HepG2 (cell line): ENCODE measurements around the gene ACTN1. TPM values are rescaled to one million over a fixed set of nuclear protein-coding genes. Genes with fewer than 3 reads are reported as not detected.

Source experiments
- ATAC-seq: fragments of 200-7000 bp; cut with Tn5 transposase; 3 replicates; pipeline ENCODE4 v1.9.1; 2020; ENCODE audit warnings: mild to moderate bottlenecking, moderate library complexity
- BruUV-seq: library from RNA; stranded (reverse); fragments of 400-500 nt; replicated peaks from 2 replicates; lab custom pipeline; 2021; lab: Mats Ljungman, UMichigan
- CTCF ChIA-PET: fragments of 300-600 bp; formaldehyde crosslinking; extraction: SDS; loops from one replicate; lab custom pipeline; 2021; ENCODE audit warnings: low total read pairs, inconsistent platforms, low intra/inter-chr PET ratio; lab: Yijun Ruan, JAX
- POLR2A ChIA-PET: fragments of 350-600 bp; sonication (Branson Sonifier 250); formaldehyde crosslinking; loops from one replicate; lab custom pipeline; 2020; ENCODE audit warnings: antibody characterized with exemption, inconsistent platforms; lab: Yijun Ruan, JAX
- DNase-seq: peaks from one replicate; pipeline ENCODE4 v3.0.0-alpha.2; 2015; ENCODE audit warnings: low spot score
- FAIRE-seq: peaks from 3 replicates; lab custom pipeline; 2011; peaks lifted over from hg19 to GRCh38; lab: Jason Lieb, UNC
- H2AFZ ChIP-seq: one replicate; pipeline ENCODE4 v1.6.1; 2011; ENCODE audit warnings: low read length, inconsistent platforms
- H3K27ac ChIP-seq: fragments of 300-600 bp; 3 replicates; pipeline ENCODE4 v1.8.0; 2011; ENCODE audit warnings: mixed run types, mild to moderate bottlenecking, mixed read lengths, low read length, inconsistent platforms; ENCODE audit not compliant: insufficient read depth; ENCODE audit errors: extremely low read length
- H3K27me3 ChIP-seq, 2 experiments: fragments of 200-600 bp in 1 of 2; 2 replicates in 1 of 2; 3 replicates in 1 of 2; pipeline versions ENCODE4 v1.6.0 to v1.8.0; 2011; ENCODE audit warnings: low read length in 2 of 2, mild to moderate bottlenecking in 2 of 2, moderate library complexity in 2 of 2, inconsistent platforms in 1 of 2; ENCODE audit not compliant: insufficient read depth in 2 of 2, control insufficient read depth in 1 of 2
- H3K36me3 ChIP-seq, 2 experiments: fragments of 200-600 bp in 1 of 2; replicated peaks in 1 of 2; 2 replicates in 1 of 2; 3 replicates in 1 of 2; pipeline versions ENCODE4 v1.5.1 to v1.8.0; 2011; ENCODE audit warnings: low read length in 2 of 2, inconsistent platforms in 1 of 2; ENCODE audit not compliant: insufficient read depth in 2 of 2, control insufficient read depth in 1 of 2
- H3K4me1 ChIP-seq: 2 replicates; pipeline ENCODE4 v1.5.1; 2012; ENCODE audit warnings: low read length, inconsistent platforms; ENCODE audit not compliant: insufficient read depth
- H3K4me2 ChIP-seq: 2 replicates; pipeline ENCODE4 v1.6.0; 2011; ENCODE audit warnings: low read depth, low read length, inconsistent platforms
- H3K4me3 ChIP-seq, 3 experiments: fragments of 200-600 bp in 1 of 3; sonication (generic), shearing (Covaris generic) in 1 of 3; replicated peaks in 1 of 3; 2 replicates each; pipeline ENCODE4 v1.5.1; 2011 to 2016; ENCODE audit warnings: low read length in 3 of 3, inconsistent platforms in 2 of 3, low read depth in 2 of 3, mild to moderate bottlenecking in 2 of 3, control low read depth in 1 of 3, mixed read lengths in 1 of 3; ENCODE audit not compliant: insufficient read depth in 1 of 3
- H3K79me2 ChIP-seq: one replicate; pipeline ENCODE4 v1.6.1; 2011; ENCODE audit warnings: low read length, inconsistent platforms; ENCODE audit not compliant: insufficient read depth
- H3K9ac ChIP-seq: 2 replicates; pipeline ENCODE4 v1.6.0; 2011; ENCODE audit warnings: mild to moderate bottlenecking, low read depth, low read length, inconsistent platforms; ENCODE audit not compliant: insufficient read depth
- H3K9me3 ChIP-seq: 2 replicates; pipeline ENCODE4 v1.5.1; 2012; ENCODE audit warnings: mild to moderate bottlenecking, low read length
- H4K20me1 ChIP-seq: 2 replicates; pipeline ENCODE4 v1.6.0; 2011; ENCODE audit warnings: inconsistent platforms, mild to moderate bottlenecking, low read length, moderate library complexity; ENCODE audit not compliant: insufficient read depth
- ARHGAP35 ChIP-seq: sonication (generic); formaldehyde crosslinking; IDR thresholded peaks from 2 replicates; pipeline ENCODE4 v1.9.0; 2022; ENCODE audit warnings: mild to moderate bottlenecking, inconsistent platforms, moderate library complexity, missing genetic modification reagents, borderline replicate concordance
- BRD4 ChIP-seq: sonication (generic); formaldehyde crosslinking; IDR thresholded peaks from 2 replicates; pipeline ENCODE4 v1.4.0; 2020; ENCODE audit warnings: missing genetic modification reagents
- HCFC1 ChIP-seq: fragments of 150-350 bp; IDR thresholded peaks from 2 replicates; pipeline ENCODE4 v1.6.1; 2014; ENCODE audit warnings: low read depth, low read length
- JDP2 ChIP-seq: sonication (generic); formaldehyde crosslinking; IDR thresholded peaks from 2 replicates; pipeline ENCODE4 v1.8.1; 2022; ENCODE audit warnings: missing genetic modification reagents, borderline replicate concordance
- PCBP1 ChIP-seq: fragments of 200-400 bp; formaldehyde crosslinking; IDR thresholded peaks from 2 replicates; pipeline ENCODE4 v1.6.1; 2017; ENCODE audit warnings: mild to moderate bottlenecking, low read depth, low read length, borderline replicate concordance
- POGZ ChIP-seq: sonication (generic); formaldehyde crosslinking; IDR thresholded peaks from 2 replicates; pipeline ENCODE4 v1.4.0; 2020; ENCODE audit warnings: mild to moderate bottlenecking, missing genetic modification reagents
- THYN1 ChIP-seq: sonication (generic); formaldehyde crosslinking; IDR thresholded peaks from 2 replicates; pipeline ENCODE4 v1.8.1; 2023; ENCODE audit warnings: low read depth, mild to moderate bottlenecking, moderate library complexity, missing genetic modification reagents, borderline replicate concordance
- ZFP62 ChIP-seq: sonication (generic); formaldehyde crosslinking; IDR thresholded peaks from 2 replicates; pipeline ENCODE4 v1.4.0; 2020; ENCODE audit warnings: missing genetic modification reagents
- ZNF234 ChIP-seq: sonication (generic); formaldehyde crosslinking; conservative IDR thresholded peaks from 2 replicates; pipeline ENCODE4 v1.5.1; 2020; ENCODE audit warnings: mild to moderate bottlenecking, missing genetic modification reagents
- WGBS: methylation state at CpG from one replicate; pipeline ENCODE4 v1.1.6; 2017; ENCODE audit warnings: low lambda C conversion rate; 5-methylcytosine and 5-hydroxymethylcytosine counted together
- in situ Hi-C: cut with HindIII; loops from 2 replicates; pipeline ENCODE4 v1.10.0; 2017; ENCODE audit warnings: low pct_unique_long_range_greater_than_20kb; ENCODE audit not compliant: extremely low pct_ligation_motif_present
- intact Hi-C: fragments of 100-400 bp; cut with micrococcal nuclease; formaldehyde crosslinking; loops from one replicate; pipeline ENCODE4 v1.10.0; 2022; ENCODE audit not compliant: unreplicated experiment
- polyA plus RNA-seq, 8 experiments: library from polyadenylated mRNA; depleted of rRNA in 3 of 8; stranded (reverse) in 7 of 8; unstranded in 1 of 8; fragments of >200 nt; fragmentation: Illumina TruSeq in 4 of 8; extraction: Trizol in 4 of 8; gene quantifications; 2 replicates each; pipeline versions ENCODE4 v1.2.1 to v1.2.3, GENCODE V29; 2011 to 2016; ENCODE audit warnings: low read depth in 4 of 8, missing spikeins in 1 of 8, mixed read lengths in 1 of 8; ENCODE audit not compliant: insufficient read depth in 1 of 8
- total RNA-seq, 5 experiments: library from RNA; depleted of rRNA; stranded (reverse); fragments of >200 nt; fragmentation: Illumina TruSeq; extraction: Trizol; gene quantifications; 2 replicates each; pipeline ENCODE4 v1.2.3, GENCODE V29; 2016; ENCODE audit warnings: low read depth in 1 of 5
- TF ChIP-seq, protein P1 (sequence below): sonication (generic); formaldehyde crosslinking; IDR thresholded peaks from 2 replicates; pipeline ENCODE4 v1.8.0; 2022; ENCODE audit warnings: missing genetic modification reagents, mild to moderate bottlenecking, borderline replicate concordance
- TF ChIP-seq, protein P2 (sequence below): sonication (generic); formaldehyde crosslinking; IDR thresholded peaks from 2 replicates; pipeline ENCODE4 v1.5.0; 2020; ENCODE audit warnings: missing genetic modification reagents
- TF ChIP-seq, protein P3 (sequence below): conservative IDR thresholded peaks from 2 replicates; pipeline ENCODE4 v1.6.1; 2018; ENCODE audit warnings: missing genetic modification reagents
- TF ChIP-seq, protein P4 (sequence below): sonication (generic); formaldehyde crosslinking; IDR thresholded peaks from 2 replicates; pipeline ENCODE4 v1.8.1; 2023; ENCODE audit warnings: missing genetic modification reagents, inconsistent platforms, borderline replicate concordance

ACTN1 gene
- total and polyA plus RNA-seq, 2 of the 13 experiments (the other 11 are each of a cell fraction or from before 2014, with no cell fraction given), result 58.6 to 162 TPM

DNA sequence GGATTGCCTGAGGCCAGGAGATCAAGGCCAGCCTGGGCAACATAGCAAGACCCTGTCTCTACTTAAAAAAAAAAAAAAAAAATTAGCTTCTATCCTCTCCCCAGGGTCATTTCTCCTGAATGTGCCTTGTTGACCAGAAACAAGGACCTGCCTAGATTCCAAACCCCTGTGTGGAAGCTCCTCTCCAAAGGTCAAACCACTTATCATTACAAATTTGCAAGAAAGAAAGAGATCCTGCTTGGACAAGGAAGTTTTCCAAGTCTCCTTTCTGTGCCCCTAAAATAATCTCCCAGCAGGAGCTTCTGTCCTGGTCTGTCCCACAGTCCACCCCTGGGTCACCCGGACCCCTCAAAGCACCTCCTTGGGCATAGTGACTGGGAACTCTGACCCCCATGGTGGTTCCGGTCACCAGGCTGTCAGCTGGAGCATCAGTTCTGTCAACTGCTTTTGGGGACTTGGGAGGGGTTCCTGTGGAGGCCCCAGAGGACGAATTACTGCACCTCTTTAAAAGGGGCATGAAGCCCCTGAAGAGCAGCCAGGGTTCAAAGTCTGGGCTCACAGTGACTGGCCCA is 38.4 kb downstream of the ACTN1 start:
- peaks cover 26% of the 10 kb centered on the region; the same call in 1 of the 2 replicates for H4K20me1 ChIP-seq
- no peak for FAIRE-seq
- no peak overlapping the region for H2AFZ ChIP-seq
- ATAC-seq, result no peak
- H3K4me2 ChIP-seq, result peak overlapping the region; percentile 80; the same call in 1 of the 2 replicates
- BruUV-seq, result no TSS peak
- TF ChIP-seq HCFC1 (no peak), THYN1 (CRISPR knock-in tag) (no peak), BRD4 (CRISPR knock-in tag) (no peak), ARHGAP35 (no peak), PCBP1 (no peak), POGZ (CRISPR knock-in tag) (no peak), JDP2 (no peak), ZFP62 (no peak), ZNF234 (CRISPR knock-in tag) (no peak)
- TF ChIP-seq, protein P1, sequence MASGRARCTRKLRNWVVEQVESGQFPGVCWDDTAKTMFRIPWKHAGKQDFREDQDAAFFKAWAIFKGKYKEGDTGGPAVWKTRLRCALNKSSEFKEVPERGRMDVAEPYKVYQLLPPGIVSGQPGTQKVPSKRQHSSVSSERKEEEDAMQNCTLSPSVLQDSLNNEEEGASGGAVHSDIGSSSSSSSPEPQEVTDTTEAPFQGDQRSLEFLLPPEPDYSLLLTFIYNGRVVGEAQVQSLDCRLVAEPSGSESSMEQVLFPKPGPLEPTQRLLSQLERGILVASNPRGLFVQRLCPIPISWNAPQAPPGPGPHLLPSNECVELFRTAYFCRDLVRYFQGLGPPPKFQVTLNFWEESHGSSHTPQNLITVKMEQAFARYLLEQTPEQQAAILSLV (CRISPR knock-in tag), result no peak
- TF ChIP-seq, protein P2, sequence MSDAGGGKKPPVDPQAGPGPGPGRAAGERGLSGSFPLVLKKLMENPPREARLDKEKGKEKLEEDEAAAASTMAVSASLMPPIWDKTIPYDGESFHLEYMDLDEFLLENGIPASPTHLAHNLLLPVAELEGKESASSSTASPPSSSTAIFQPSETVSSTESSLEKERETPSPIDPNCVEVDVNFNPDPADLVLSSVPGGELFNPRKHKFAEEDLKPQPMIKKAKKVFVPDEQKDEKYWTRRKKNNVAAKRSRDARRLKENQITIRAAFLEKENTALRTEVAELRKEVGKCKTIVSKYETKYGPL (CRISPR knock-in tag), result no peak
- TF ChIP-seq, protein P3, sequence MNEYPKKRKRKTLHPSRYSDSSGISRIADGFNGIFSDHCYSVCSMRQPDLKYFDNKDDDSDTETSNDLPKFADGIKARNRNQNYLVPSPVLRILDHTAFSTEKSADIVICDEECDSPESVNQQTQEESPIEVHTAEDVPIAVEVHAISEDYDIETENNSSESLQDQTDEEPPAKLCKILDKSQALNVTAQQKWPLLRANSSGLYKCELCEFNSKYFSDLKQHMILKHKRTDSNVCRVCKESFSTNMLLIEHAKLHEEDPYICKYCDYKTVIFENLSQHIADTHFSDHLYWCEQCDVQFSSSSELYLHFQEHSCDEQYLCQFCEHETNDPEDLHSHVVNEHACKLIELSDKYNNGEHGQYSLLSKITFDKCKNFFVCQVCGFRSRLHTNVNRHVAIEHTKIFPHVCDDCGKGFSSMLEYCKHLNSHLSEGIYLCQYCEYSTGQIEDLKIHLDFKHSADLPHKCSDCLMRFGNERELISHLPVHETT, result no peak
- TF ChIP-seq, protein P4, sequence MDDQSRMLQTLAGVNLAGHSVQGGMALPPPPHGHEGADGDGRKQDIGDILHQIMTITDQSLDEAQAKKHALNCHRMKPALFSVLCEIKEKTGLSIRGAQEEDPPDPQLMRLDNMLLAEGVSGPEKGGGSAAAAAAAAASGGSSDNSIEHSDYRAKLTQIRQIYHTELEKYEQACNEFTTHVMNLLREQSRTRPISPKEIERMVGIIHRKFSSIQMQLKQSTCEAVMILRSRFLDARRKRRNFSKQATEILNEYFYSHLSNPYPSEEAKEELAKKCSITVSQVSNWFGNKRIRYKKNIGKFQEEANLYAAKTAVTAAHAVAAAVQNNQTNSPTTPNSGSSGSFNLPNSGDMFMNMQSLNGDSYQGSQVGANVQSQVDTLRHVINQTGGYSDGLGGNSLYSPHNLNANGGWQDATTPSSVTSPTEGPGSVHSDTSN (CRISPR knock-in tag), result no peak
- no peak overlapping the region for H3K4me3 ChIP-seq
- DNase-seq, result no peak
- ChIA-PET POLR2A (interaction anchor here (0.6 to 3.2 kb wide), 8 partner anchors 8 to 549 kb away, joined by 3 to 31 read pairs (median 7); no protein-coding TSS in a partner anchor), CTCF (interaction anchor here (2.9 kb wide), 1 partner anchor 29 kb away, joined by 13 read pairs; no protein-coding TSS in a partner anchor)
- H3K27ac ChIP-seq, result peak overlapping the region; percentile 27
- in situ Hi-C loops (loop anchor here (5.0 kb wide), 1 partner anchor 37 kb away; the partner anchor contains the start of gene ACTN1), intact Hi-C loops (no loop called here)
- 74% methylated on average over 3 of the region's 3 CpGs for WGBS
- peaks cover 96% of the 10 kb centered on the region for H3K4me1 ChIP-seq
- peaks cover 17 to 24% of the 10 kb centered on the region in 2 experiments; a peak in 4 of 5 replicates for H3K36me3 ChIP-seq
- peaks cover 90% of the 10 kb centered on the region for H3K79me2 ChIP-seq
- H3K9ac ChIP-seq, result no peak overlapping the region
- no peaks in the 10 kb centered on the region for H3K9me3 ChIP-seq
- no peaks in the 10 kb centered on the region for H3K27me3 ChIP-seq
